Kasumi-1 (cell line): Measurements from ENCODE around the gene LIN7B.
A peak's percentile ranks its signal among the peaks of the same experiment; 100 is the strongest.
"Not testable (repeated sequence)": the region's sequence is repeated elsewhere in the genome, so short reads cannot be mapped to it uniquely, and the experiment has no call there.

Experiments used
- DNase-seq, 2 experiments: peaks; one replicate each; lab custom pipeline; 2025; lab: John Stamatoyannopoulos, UW

LIN7B gene

GRCh38 chr19:49113762-49114629 lies at the start of gene LIN7B:
TSS of gene LIN7B (plus strand) at chr19:49114370. CDS start at chr19:49114405, 35 bp downstream.
- peak; percentile 62 to 75 for DNase-seq

- DNase-seq: no peak
These were observed 49.2 kb upstream of the LIN7B start, which contains the start of gene NTF4 for GRCh38 chr19:49064768-49065611. TSS of gene NTF4 (minus strand) at chr19:49064818. CDS start at chr19:49061997, 2,821 bp downstream.

- no peak for DNase-seq
These were observed 48.2 kb upstream of the LIN7B start for GRCh38 chr19:49065905-49066512.

- DNase-seq: no peak
These were observed 46.6 kb upstream of the LIN7B start for GRCh38 chr19:49067554-49067953.

GRCh38 chr19:49069026-49069425 lies 45.1 kb upstream of the LIN7B start:
- DNase-seq: no peak

GRCh38 chr19:49070416-49070815 lies 43.8 kb upstream of the LIN7B start:
- no peak for DNase-seq

GRCh38 chr19:49071860-49072547 lies 42.2 kb upstream of the LIN7B start:
- no peak for DNase-seq

GRCh38 chr19:49073514-49074378 lies 40.4 kb upstream of the LIN7B start:
- peak; percentile 60 to 78 for DNase-seq

- not testable (repeated sequence) for DNase-seq
These were observed 39.3 kb upstream of the LIN7B start for GRCh38 chr19:49074869-49075268.

GRCh38 chr19:49080392-49080791 lies 33.8 kb upstream of the LIN7B start:
- DNase-seq: no peak

GRCh38 chr19:49081273-49081672 lies 32.9 kb upstream of the LIN7B start:
- DNase-seq: no peak

- DNase-seq: no peak
These were observed 29.8 kb upstream of the LIN7B start for GRCh38 chr19:49084206-49085019.

GRCh38 chr19:49085020-49085867 lies 28.9 kb upstream of the LIN7B start, which contains the start of gene SNRNP70:
TSS of gene SNRNP70 (plus strand) at chr19:49085451. CDS start at chr19:49086415, 964 bp downstream.
- peak; percentile 98 to 99 for DNase-seq

- peak in 1 of 2 experiments; percentile 42 for DNase-seq
These were observed 28.3 kb upstream of the LIN7B start for GRCh38 chr19:49085868-49086232.

GRCh38 chr19:49086296-49086695 lies 27.9 kb upstream of the LIN7B start:
- no peak for DNase-seq

GRCh38 chr19:49091391-49092038 lies 22.7 kb upstream of the LIN7B start:
- no peak for DNase-seq

GRCh38 chr19:49092686-49093085 lies 21.5 kb upstream of the LIN7B start:
- DNase-seq: no peak
